ENCODE results near the gene NFE2L2.
A peak's percentile ranks its signal among the peaks of the same experiment; 100 is the strongest.

The NFE2L2 gene

DNA sequence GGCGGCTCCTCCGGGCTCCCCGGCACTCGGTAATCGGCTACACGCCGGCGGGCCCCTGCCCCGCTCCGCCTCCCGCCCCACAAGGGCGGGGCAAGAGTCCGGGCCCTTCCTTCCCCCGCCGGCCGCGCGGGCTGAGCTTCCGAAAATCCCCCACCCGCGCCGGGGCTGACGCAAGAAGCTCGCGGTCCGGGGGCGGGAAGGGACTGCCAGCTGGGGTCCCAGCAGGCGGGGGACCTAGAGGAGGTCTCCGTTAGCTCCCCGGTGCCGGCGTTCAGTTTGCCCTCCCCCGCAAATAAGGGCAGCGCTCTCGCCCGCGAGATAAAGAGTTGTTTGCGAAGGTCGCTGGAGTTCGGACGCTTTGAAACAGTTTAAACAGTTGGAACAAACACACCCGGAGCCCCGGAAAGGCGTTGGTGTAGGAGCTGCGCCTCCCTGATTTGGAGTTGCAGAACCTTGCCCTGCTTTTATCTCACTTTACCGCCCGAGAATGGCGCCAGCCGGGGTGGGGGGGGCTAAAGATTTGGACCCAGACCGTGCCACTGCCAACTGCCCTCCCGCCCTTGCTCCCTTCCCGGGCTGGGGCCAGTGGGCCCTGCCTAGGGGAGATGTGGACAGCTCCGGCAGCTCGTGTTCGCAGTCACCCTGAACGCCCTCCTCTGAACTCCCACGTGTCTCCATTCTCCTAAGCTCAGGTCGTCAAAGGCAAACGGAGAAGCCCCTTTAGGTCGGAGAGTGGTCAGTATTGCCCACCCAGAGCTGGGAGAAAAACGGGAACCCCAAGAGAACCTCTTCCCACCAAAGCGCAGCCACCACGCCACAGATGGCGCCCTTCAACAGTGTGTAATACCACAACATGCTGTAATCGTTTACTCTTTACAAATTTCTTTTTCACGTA lies at the start of gene NFE2L2:
Gene NFE2L2 (minus strand): TSS at position 35 of the 895 bp plus-strand sequence. CDS start 151 bp downstream, outside the sequence.
- peak; percentile 92 for DNase-seq

DNA sequence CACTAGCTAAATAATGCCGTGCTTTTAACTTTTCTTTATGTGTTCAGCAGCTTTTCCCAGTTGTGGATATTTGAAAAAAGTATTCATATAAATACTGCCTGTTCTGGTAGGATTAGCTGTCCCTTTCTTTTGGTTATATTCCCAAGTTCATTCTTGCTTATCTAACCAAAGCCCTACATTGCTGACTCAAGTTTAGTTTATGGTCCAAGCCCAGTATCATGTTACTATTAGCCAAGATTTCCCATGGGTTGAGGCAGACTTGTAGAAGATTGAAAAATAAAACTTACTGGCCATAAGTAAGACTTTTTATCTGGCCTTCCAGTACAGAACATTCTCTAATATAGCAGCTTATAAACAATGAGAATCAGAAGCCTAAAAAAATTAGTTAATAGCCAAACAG lies 49.7 kb upstream of the NFE2L2 start:
- no peak for DNase-seq

DNA sequence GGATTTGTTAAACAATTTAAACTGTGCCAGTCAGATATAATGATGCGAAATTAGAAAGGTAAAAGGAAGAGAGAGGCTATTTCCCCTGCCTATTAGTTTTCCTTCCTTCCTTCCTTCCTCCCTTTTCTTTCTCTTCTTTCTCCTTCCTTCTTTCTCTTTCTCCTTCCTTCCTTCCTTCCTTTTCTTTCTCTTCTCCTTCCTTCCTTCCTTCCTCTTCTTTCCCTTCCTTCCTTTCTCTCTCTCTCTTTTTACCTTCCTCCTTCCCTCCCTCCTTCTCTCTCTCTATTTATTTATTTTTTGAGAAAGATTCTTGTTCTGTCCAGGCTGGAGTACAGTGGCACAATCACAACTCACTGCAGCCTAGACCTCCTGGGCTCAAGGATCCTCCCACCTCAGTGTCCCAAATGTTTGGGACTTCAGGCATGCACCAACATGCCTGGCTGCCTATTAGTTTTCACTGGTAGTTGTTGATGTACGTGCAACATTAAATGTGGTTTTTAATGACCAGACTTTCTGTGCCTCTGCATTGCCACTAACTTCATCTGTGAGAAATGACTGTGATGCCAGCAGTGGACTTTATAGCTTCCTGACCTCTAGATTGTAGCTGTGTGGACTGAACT lies 48.7 kb upstream of the NFE2L2 start:
- no peak for DNase-seq

- no peak for DNase-seq
Observed at GRCh38 chr2:177312562-177312961, 48.0 kb upstream of the NFE2L2 start.

GRCh38 chr2:177309672-177310309 lies 45.3 kb upstream of the NFE2L2 start:
- peak; percentile 15 for DNase-seq

DNA sequence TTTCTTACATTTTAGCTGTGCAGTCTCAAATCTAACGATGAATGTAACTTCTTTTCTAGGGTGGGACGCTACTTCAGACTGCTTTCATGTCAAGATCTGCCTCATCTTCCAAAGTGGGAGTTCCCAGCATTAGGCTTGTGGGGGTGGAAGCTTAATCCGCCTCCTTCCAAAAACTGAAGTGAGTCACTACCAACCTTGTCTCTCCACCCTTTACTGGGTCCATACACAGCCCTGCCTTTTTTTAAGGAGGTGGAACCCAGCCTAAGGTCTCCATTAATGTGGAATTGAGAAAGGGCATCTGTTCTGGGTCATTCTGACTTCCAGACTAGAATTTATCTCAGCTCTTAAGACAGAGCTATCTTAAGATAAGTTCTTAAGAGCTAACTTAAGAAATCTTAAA lies 42.0 kb upstream of the NFE2L2 start:
- no peak for DNase-seq

DNA sequence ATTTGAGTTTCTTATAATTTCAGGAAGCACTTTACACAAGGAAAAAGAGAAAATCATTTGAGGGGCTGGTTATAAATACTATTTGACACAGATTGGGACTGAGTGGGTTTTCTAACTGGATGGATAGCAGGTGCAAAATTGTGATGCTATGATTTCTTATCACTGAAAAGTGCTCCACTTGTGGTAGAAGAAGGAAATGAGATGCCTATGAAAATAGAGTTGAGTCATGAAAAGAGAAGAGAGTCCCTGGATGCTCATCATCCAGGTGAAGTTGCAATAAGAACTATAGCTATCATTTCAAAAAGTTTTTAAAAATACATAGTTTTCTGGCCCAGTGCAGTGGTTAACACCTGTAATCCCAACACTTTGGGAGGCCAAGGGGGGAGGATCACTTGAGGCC lies 39.4 kb upstream of the NFE2L2 start:
- DNase-seq = no peak

GRCh38 chr2:177302552-177302951 lies 38.0 kb upstream of the NFE2L2 start:
- no peak for DNase-seq

- DNase-seq = no peak
Observed at GRCh38 chr2:177298191-177298590, 33.7 kb upstream of the NFE2L2 start.

- DNase-seq = no peak
Observed at GRCh38 chr2:177296040-177296439, 31.5 kb upstream of the NFE2L2 start.

- no peak for DNase-seq
Observed at GRCh38 chr2:177295484-177295883, 31.0 kb upstream of the NFE2L2 start.

DNA sequence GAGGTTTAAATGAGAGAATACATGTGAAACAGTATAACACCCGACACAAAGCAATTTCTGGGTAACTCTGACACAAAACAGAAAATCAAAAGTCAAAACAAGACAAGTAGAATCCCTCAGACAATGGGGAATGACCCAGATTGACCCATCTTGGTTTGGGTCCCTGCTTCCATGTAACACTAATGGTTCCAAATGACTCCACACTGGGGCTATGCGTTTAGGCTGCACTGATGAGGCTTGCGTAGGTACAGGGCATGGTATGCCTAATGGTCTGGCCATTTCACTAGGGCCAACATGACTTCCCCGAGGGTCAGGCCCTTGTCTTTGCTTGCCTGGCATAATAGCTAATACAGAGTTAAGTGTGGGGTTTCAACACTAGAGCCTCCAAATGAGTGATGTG lies 27.2 kb upstream of the NFE2L2 start:
- DNase-seq = no peak

- DNase-seq = no peak
Observed at GRCh38 chr2:177289824-177290628, 25.5 kb upstream of the NFE2L2 start.

GRCh38 chr2:177287814-177288213 lies 23.3 kb upstream of the NFE2L2 start:
- DNase-seq = no peak

- DNase-seq = no peak
Observed at GRCh38 chr2:177285892-177286715, 21.6 kb upstream of the NFE2L2 start.

- DNase-seq = no peak
Observed at GRCh38 chr2:177284531-177284930, 20.0 kb upstream of the NFE2L2 start.

DNA sequence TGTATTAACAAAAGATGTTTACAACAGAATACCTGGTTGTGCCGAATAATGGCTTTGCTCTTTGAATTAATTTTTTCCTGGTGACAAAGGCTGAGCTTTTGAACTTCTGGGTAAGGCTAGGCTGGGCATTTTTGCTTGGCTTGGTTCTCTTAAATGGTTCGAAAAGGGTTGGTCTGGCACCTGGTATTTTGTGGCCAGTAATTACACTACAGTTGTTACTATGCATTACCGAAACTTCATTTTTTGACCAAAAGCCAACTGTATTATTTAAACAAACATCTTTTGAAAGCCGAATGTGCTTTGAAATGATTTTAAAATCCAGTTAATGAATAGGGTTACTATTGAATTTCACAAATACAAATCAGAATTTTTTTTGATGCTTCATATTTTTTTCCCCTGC lies 19.4 kb upstream of the NFE2L2 start:
- DNase-seq = no peak

DNA sequence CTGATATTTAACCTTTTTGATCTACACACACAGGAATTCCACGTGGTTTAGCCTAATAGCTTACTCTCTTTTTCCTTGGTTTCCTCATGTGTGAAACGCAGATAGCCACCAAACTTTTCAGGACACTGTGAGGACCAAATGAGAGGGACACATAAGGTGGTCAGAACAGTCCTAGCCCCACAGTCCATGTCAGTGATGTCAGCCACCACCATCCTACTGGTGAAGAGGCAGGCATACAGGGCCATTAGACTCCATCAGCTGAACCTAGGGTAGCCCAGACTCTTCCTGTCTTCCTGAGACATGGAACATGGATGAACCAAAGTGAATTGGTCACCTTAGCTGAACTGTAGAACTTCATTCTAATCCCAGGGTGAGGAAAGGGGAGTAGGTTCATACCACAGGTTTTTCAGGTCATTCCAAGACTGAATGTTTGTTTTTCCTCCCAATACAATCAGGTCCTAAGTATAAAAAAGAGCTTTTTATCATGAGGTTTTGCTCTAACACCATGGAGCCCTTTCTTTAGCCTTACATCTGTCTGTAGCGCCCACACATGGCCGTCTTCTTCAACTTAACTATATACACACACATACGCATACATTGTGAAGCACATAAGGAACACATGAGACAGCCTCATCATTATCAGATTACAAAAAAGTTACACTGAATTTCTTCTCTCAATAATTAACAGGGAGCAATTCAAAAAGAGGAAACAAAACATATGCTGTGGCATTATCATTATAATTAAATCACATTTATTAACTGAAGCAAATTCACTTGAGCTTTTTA lies 18.5 kb upstream of the NFE2L2 start:
- DNase-seq = no peak

DNA sequence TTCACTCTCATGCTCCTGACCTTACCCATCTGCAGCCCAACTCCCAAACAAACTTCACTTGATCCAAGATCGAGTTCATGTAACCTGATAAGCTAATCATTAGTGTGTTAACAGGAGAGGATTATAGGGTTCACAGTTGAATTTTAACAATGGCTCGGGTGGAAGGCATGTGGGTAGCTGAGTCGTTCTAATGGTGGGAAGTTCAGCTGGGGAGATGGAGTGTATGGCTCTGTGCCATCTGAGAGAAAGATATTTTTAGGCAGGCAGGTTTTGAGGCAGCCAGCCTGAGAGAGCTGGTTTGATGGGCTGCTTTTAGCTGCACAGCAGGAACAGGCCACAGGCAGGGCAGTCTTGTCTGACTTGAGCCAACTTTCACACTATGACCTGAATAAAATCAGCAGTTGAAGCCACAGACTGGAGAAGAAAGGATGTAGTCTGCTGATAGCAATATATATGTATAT lies 17.7 kb upstream of the NFE2L2 start:
- DNase-seq = no peak

DNA sequence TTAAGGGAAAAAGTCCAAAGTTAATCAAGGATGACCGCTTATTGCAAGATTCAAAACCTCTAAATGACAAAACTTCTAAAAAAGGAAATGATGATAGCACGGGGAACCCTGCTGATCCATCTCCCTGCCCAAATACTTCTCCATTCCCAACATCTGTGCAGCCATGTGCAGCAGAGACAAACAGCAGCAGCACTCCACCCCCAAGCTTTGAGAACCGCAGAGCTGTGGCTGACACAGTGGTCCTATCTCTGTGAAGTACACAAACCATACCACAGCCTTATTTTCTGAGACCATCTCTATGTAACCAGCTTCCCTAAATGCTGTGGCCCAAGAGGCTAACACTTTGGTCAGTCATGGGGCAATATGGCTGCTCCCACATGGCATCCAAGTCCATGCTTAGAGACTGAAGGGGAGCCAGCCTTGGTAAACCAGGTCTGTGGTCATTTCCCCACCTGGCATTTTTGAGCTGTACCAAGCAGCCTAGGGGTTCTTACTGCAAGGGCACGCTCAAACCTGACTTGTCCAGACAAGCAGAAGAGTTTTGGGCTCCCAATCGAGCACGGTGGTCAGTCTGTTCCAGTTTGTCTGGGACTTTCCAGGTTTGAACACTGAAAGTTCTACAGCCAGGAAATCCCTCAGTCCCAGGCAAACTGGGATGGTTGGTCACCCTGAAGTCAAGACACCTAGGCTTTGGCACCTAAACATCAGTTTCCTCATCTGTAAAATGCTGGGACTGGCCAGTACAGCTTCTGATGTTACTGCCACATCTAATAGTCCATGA lies 17.1 kb upstream of the NFE2L2 start:
- DNase-seq = no peak
